ENCODE data around the gene FYN.

GRCh38 chr6:111664565-111665030, 208.7 kb downstream of the FYN start:
- TF ChIP-seq JUN (IDR thresholded peaks at IDR 0.05) (no peak), MAFK (IDR thresholded peaks at IDR 0.05; ENCODE audit: partially characterized antibody) (no peak)
